CD4-positive, alpha-beta T cell (primary cell): Measurements from ENCODE around the gene CCSER1. TPM values are rescaled to one million over a fixed set of nuclear protein-coding genes. Genes with fewer than 3 reads are reported as not detected.
A peak's percentile ranks its signal among the peaks of the same experiment; 100 is the strongest.
"Not testable (repeated sequence)": the region's sequence is repeated elsewhere in the genome, so short reads cannot be mapped to it uniquely, and the experiment has no call there.

Experiments
- ATAC-seq: fragments of 200-7000 bp; cut with Tn5 transposase; one replicate; pipeline ENCODE4 v1.10.0; 2022; ENCODE audit warnings: mild to moderate bottlenecking; ENCODE audit not compliant: poor library complexity
- CTCF ChIA-PET: fragments of 350-600 bp; sonication (Branson Sonifier 250); formaldehyde crosslinking; loops from one replicate; lab custom pipeline; 2021; ENCODE audit warnings: antibody characterized with exemption, inconsistent platforms; lab: Charles Lee
- POLR2A ChIA-PET: fragments of 350-600 bp; sonication (Branson Sonifier 250); formaldehyde crosslinking; loops from one replicate; lab custom pipeline; 2021; ENCODE audit warnings: antibody characterized with exemption, inconsistent platforms; lab: Charles Lee
- DNase-seq, 14 experiments: peaks; one replicate each; pipeline ENCODE4 v3.0.0-alpha.2; 2013 to 2020; ENCODE audit warnings: mixed read lengths in 2 of 14
- H3K27ac ChIP-seq, 2 donors: one replicate each; pipeline versions ENCODE4 v1.5.1 to v1.7.0; 2013; ENCODE audit warnings: low read length in 2 of 2, low read depth in 1 of 2, mild to moderate bottlenecking in 1 of 2
- H3K27me3 ChIP-seq, 2 experiments: 1 replicate in 1 of 2; 2 replicates in 1 of 2; pipeline versions ENCODE4 v1.6.1 to v1.7.0; 2013; ENCODE audit warnings: low read length in 2 of 2, control low read depth in 1 of 2, mild to moderate bottlenecking in 1 of 2, moderate library complexity in 1 of 2; ENCODE audit not compliant: insufficient read depth in 2 of 2, control insufficient read depth in 1 of 2
- H3K36me3 ChIP-seq: one replicate; pipeline ENCODE4 v1.6.1; 2013; ENCODE audit warnings: low read length, control low read depth; ENCODE audit not compliant: insufficient read depth
- H3K4me1 ChIP-seq: one replicate; pipeline ENCODE4 v1.6.1; 2013; ENCODE audit warnings: low read length, control low read depth; ENCODE audit not compliant: insufficient read depth
- H3K4me3 ChIP-seq: one replicate; pipeline ENCODE4 v1.5.1; 2013; ENCODE audit warnings: mild to moderate bottlenecking, low read length, moderate library complexity
- H3K9me3 ChIP-seq, 2 experiments: 1 replicate in 1 of 2; 2 replicates in 1 of 2; pipeline versions ENCODE4 v1.6.1 to v1.7.0; 2013; ENCODE audit warnings: low read length in 2 of 2, mild to moderate bottlenecking in 2 of 2, control low read depth in 1 of 2, moderate library complexity in 1 of 2; ENCODE audit not compliant: control insufficient read depth in 1 of 2, insufficient read depth in 1 of 2
- H3K27ac Mint-ChIP-seq: one replicate; pipeline ENCODE4 v1.8.0; 2020; ENCODE audit warnings: mixed read lengths
- H3K27me3 Mint-ChIP-seq: one replicate; pipeline ENCODE4 v1.8.0; 2021; ENCODE audit warnings: mixed read lengths
- H3K36me3 Mint-ChIP-seq: one replicate; pipeline ENCODE4 v1.8.0; 2021; ENCODE audit warnings: low read depth, mixed read lengths
- H3K4me1 Mint-ChIP-seq: one replicate; pipeline ENCODE4 v1.8.0; 2021; ENCODE audit warnings: low read depth, mixed read lengths
- H3K4me3 Mint-ChIP-seq: one replicate; pipeline ENCODE4 v1.8.0; 2020; ENCODE audit warnings: mild to moderate bottlenecking, mixed read lengths
- H3K9me3 Mint-ChIP-seq: one replicate; pipeline ENCODE4 v1.8.0; 2020; ENCODE audit warnings: mixed read lengths
- CTCF ChIP-seq: fragments of 200-600 bp; IDR thresholded peaks from one replicate; pipeline ENCODE4 v1.8.0; 2022; ENCODE audit warnings: antibody characterized with exemption, mild to moderate bottlenecking
- intact Hi-C, 2 experiments: fragments of 100-400 bp; cut with DNase I in 1 of 2; cut with micrococcal nuclease in 1 of 2; formaldehyde crosslinking; loops; one replicate each; pipeline versions ENCODE4 v1.15.1 to v1.9.0; 2023 to 2025; cut with DNase I, micrococcal nuclease
- total RNA-seq, 174 experiments: library from RNA in 2 of 174; stranded (reverse) in 2 of 174; gene quantifications; one replicate each; pipeline ENCODE4 v1.2.3 and lab custom pipeline; 2021 to 2026

Gene CCSER1
- total RNA-seq, 2 experiments from 2014 or later: 0.36 to 0.71 TPM

DNA sequence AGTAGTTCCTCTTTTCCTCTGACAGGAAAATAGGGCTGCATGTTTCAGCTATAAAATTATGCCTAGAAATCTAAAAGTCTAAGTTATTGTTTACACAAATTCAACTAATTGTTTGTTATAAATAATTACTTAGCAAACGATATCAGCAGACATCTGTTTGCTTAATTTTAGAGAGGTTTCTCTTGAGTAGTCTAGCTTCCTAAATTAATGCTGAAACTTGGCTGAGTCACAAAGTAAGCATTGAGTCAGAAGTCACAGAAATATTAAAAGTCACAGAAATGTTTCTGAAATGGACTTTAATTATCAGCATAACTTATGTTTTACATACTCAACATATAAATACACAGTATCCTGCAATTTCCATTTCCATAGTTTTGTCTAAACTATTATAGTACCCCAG, 1044.0 kb downstream of the CCSER1 start:
- Mint-ChIP-seq H3K27me3 (no peaks in the 10 kb centered on the region), H3K9me3 (peaks cover 2% of the 10 kb centered on the region), H3K4me1 (no peaks in the 10 kb centered on the region), H3K36me3 (no peaks in the 10 kb centered on the region), H3K4me3 (no peak overlapping the region), H3K27ac (no peak overlapping the region)
- POLR2A ChIA-PET: interaction anchor here (0.7 kb wide), 1 partner anchor 30 kb away, joined by 3 read pairs; no protein-coding TSS in a partner anchor
- H3K36me3 ChIP-seq: no peaks in the 10 kb centered on the region
- DNase-seq (no peak), ATAC-seq (no peak)
- H3K4me3 ChIP-seq: no peak overlapping the region
- H3K9me3 ChIP-seq: peaks cover 0 to 14% of the 10 kb centered on the region in 2 experiments
- intact Hi-C loops: no loop called here
- no peak overlapping the region for H3K27ac ChIP-seq
- H3K4me1 ChIP-seq: no peaks in the 10 kb centered on the region
- no peaks in the 10 kb centered on the region for H3K27me3 ChIP-seq
- no peak for TF ChIP-seq CTCF
- CTCF ChIA-PET: no interaction called here

DNA sequence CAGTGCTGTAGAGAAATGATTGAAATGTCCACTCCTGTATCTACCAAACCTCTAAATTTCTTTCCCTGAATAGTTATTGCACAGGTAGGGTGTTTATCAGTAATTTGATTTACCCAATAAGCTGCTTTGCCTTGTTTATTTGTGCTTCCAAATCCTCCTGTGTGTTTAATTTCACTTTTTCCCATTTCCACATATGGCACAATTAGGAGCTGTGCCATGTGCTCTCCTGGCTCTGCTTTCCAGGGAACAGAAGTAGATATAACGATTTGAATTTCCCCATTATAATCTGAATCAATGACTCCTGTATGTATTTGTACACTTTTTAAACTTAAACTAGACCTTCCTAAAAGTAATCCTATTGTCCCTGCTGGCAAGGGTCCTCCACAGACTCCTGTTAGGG, 1057.9 kb downstream of the CCSER1 start:
- CTCF ChIA-PET, H3K27ac Mint-ChIP-seq, H3K27me3 Mint-ChIP-seq, H3K4me1 Mint-ChIP-seq, H3K4me3 Mint-ChIP-seq, H3K36me3 ChIP-seq, H3K27me3 ChIP-seq, POLR2A ChIA-PET, H3K4me1 ChIP-seq, H3K36me3 Mint-ChIP-seq, ATAC-seq, H3K9me3 ChIP-seq, DNase-seq, H3K4me3 ChIP-seq, H3K27ac ChIP-seq, intact Hi-C loops: not testable (repeated sequence)
- H3K9me3 Mint-ChIP-seq: peaks cover 16% of the 10 kb centered on the region

DNA sequence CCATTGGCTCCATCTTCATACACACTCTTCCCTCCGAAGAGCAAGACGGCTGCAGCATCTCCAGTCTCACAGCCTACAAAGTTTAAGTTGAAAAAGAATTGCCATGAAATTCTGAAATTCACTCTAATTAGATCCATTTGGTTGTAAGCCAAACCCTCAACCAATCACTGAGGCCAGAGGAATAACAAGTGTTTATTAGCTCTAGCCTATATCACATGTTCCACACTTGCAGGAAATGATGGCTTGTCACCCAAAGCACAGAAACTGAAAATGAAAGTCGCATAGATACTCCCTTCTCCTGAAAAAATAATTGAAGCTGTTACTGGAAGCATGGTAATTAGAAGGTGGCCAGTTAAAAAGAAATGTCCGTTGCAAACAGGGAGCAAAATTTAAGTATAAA, 1071.8 kb downstream of the CCSER1 start:
- no peak overlapping the region for H3K27ac Mint-ChIP-seq
- H3K27me3 Mint-ChIP-seq: no peaks in the 10 kb centered on the region
- peak in 1 of 14 experiments; percentile 11 for DNase-seq
- TF ChIP-seq CTCF: no peak
- Histone ChIP-seq H3K9me3 (peaks cover 0 to 5% of the 10 kb centered on the region in 2 experiments), H3K4me3 (no peak overlapping the region), H3K27me3 (no peaks in the 10 kb centered on the region), H3K27ac (no peak overlapping the region), H3K36me3 (no peaks in the 10 kb centered on the region), H3K4me1 (no peaks in the 10 kb centered on the region)
- intact Hi-C loops: no loop called here
- ChIA-PET POLR2A (no interaction called here), CTCF (no interaction called here)
- no peak for ATAC-seq
- no peaks in the 10 kb centered on the region for H3K36me3 Mint-ChIP-seq
- no peak overlapping the region for H3K4me3 Mint-ChIP-seq
- H3K4me1 Mint-ChIP-seq: no peaks in the 10 kb centered on the region
- peaks cover 4% of the 10 kb centered on the region for H3K9me3 Mint-ChIP-seq

DNA sequence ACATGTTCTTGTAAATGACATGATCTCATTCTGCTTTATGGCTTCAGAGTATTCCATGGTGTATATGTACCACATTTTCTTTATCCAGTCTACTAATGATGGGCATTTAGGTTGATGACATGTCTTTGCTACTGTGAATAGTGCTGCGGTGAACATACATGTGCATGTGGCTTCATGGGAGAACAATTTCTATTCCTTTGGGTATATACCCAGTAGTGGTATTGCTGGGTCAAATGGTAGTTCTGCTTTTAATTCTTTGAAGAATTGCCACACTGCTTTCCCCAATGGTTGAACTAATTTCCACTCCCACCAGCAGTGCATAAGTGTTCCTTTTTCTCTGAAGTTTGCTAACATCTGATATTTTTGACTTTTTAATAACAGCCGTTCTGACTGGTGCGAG, 1080.3 kb downstream of the CCSER1 start:
- Mint-ChIP-seq H3K36me3 (no peaks in the 10 kb centered on the region), H3K4me1 (no peaks in the 10 kb centered on the region), H3K27ac (no peak overlapping the region), H3K4me3 (no peak overlapping the region), H3K9me3 (peaks cover 7% of the 10 kb centered on the region), H3K27me3 (no peaks in the 10 kb centered on the region)
- H3K4me1 ChIP-seq: no peaks in the 10 kb centered on the region
- no peak for TF ChIP-seq CTCF
- ChIA-PET CTCF (no interaction called here), POLR2A (no interaction called here)
- ATAC-seq (no peak), DNase-seq (no peak)
- no peaks in the 10 kb centered on the region for H3K9me3 ChIP-seq
- no peak overlapping the region for H3K4me3 ChIP-seq
- H3K27ac ChIP-seq: no peak overlapping the region
- H3K36me3 ChIP-seq: no peaks in the 10 kb centered on the region
- intact Hi-C loops: no loop called here
- no peaks in the 10 kb centered on the region for H3K27me3 ChIP-seq
